GM19035 (cell line): ENCODE measurements around the gene IDE.
"Not testable (repeated sequence)": the region's sequence is repeated elsewhere in the genome, so short reads cannot be mapped to it uniquely, and the experiment has no call there.

Source experiments
- ATAC-seq: cut with Tn5 transposase; IDR thresholded peaks from one replicate; pipeline ENCODE4 v1.9.1; 2021; ENCODE audit not compliant: unreplicated experiment

Gene IDE

DNA sequence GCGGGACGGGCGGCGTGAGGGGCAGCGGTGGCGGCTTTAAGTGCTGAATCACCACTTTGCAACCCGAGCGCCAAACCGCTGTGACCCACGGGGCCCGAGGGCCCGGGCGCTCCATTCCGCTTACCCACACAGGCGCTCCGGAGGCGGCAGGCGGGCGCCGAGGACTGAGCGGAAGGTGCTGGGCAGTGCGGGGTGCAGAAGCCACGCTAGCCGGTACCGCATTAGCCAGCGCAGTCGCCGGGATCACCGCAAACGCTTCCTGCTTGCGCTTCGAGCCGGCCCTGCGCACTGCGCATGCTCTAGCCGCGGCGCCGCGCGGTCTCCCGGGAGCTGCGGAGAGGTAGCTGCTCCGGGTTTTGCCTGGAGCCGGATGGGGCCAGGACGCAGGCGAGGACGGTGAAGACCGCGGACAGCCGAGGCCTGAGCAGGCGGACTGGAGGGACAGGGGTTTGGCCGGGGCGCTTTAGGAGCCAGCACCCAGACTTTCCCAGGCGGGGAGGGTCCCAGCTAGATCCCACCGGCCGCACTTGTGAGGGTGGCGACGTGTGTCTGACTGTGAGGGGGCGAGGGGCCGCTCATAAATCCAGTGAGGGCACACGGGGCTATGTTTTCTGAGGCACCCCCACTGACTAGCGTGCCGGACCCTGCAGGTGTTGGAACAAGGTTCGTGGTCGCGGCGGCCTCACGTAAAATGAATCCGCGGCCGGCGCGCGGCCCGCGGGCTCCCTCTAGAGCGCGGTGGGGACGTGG lies at the start of gene IDE:
IDE (minus strand) TSS at position 296 of the 750 bp plus-strand sequence; CDS start at position 222, 74 bp downstream.
- peak; percentile 68 for ATAC-seq

DNA sequence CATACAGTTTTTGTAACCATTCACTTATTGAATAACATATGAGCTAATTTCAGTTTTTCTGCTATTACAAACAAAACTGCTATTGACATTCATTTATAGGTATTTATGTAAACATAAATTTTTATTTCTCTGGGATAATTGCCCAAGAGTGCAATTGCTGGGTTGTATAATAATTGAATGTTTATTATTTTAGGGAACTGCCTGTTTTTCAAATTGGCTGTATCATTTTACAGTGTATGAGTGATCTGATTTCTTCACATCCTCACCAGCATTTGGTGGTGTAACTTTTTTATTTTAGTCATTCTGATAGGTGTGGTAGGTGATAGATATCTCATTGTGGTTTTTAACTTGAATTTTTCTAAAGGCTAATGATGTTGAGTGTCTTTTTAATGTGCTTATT lies 45.5 kb upstream of the IDE start:
- no peak for ATAC-seq

DNA sequence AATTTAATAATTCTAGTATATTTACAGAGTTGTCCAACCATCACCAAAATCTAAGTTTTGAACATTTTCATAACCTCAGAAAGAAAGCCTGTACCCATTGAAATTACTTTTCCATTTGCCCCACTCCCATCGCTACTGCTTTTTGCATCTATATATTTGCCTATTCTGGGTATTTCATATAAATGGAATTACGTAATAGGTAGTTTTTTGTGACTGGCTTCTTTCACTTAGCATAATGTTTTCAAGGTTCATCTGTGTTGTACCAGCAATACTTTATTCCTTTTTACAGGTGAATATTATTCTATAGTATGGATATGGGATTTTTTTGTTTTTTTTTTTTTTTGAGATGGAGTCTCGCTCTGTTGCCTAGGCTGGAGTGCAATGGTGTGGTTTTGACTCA lies 41.6 kb upstream of the IDE start:
- ATAC-seq = no peak

DNA sequence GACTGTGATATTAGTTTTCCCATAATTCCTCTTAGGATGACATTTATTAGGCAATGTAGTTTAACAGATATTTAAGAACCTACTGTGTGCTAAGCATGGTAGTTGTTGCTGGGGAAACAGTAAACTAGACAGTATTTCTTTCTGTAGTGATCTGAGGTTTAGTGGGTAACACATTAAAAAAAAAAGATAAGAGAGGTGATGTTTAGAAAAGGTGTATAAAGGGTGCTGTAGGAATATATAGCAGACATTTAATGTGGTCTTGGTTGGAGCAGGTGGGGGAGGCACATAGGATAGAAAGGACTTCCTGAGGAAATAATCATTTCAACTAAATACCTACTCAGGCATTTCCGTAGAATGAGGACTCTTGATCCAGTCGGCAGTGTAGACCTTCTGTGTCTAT lies 30.9 kb upstream of the IDE start:
- no peak for ATAC-seq

DNA sequence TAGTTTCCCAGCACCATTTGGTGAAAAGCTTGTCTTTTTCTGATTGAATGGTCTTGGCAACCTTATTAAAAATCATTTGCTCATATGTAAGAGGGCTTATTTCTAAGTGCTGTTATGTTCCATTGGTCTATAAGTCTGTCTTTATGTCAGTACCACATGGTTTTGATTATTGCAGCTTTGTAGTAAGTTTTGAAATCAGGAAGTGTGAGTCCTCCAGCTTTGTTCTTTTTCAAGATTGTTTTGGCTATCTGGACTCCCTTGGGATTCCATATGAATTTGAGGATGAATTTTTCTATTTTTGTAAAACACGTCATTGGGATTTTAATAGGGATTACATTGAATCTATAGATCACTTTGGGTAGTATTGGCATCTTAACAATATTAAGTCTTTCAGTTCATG lies 24.4 kb upstream of the IDE start:
- no peak for ATAC-seq

DNA sequence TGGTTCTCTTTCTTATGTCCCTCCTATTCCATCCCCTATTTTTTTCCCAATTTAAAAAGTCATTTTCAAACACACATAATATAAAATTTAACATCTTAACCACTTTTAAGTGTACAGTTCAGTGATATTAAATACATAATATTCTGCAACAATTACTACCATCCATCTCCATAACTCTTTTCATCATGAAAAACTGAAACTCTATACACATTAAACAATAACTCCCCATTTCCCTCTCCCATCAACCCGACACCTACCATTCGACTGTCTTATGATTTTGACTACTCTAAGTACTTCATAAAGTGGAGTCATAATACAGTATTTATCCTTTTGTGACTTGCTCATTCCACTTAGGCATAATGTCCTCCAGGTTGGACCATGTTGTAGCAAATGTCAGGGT lies 21.6 kb upstream of the IDE start:
- ATAC-seq = no peak

DNA sequence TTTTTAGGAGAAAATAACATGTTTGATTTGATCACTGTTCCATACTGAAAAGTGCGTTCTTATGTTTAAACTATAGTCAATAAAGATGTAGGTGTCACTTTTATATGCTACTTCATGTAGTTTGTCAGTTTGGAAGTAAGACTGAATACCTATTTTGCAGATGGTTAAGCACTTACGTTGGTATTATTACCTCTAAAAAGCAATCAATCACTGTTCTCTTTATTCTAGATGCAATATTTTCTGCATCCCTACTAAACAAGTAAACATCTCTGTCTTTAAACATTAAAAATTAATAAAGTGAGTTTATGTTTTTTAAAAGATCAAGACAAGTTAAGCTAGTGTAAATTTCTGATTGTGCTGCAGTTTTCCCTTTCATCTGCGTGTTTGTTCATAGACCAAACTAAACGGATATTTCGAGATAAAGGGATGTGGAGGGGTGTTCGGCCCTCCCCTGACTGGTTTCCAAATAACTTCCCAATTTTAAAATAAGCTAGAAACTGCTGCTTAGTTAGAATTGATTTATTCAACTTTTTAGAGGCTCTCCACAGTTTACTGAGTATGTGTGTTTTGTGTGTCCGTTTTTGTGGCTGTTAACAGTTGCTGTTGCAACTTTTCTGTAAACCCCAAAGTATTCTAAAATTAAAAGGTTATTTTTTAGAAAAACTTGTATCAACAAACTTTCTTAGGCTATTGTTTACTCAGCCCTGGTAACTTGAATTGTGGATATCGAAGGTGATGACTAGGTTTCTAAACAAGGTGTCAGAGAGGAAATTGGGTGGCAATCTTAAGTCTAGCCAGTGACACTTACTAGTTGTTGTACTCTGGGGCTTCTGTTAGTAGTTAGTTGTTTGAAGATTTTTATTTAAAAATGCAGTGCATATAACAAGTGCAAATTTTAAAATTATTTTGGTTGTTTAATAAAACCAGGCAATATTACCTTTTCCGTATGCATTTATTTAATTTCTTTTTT lies 20.0 kb upstream of the IDE start:
- ATAC-seq = no peak

DNA sequence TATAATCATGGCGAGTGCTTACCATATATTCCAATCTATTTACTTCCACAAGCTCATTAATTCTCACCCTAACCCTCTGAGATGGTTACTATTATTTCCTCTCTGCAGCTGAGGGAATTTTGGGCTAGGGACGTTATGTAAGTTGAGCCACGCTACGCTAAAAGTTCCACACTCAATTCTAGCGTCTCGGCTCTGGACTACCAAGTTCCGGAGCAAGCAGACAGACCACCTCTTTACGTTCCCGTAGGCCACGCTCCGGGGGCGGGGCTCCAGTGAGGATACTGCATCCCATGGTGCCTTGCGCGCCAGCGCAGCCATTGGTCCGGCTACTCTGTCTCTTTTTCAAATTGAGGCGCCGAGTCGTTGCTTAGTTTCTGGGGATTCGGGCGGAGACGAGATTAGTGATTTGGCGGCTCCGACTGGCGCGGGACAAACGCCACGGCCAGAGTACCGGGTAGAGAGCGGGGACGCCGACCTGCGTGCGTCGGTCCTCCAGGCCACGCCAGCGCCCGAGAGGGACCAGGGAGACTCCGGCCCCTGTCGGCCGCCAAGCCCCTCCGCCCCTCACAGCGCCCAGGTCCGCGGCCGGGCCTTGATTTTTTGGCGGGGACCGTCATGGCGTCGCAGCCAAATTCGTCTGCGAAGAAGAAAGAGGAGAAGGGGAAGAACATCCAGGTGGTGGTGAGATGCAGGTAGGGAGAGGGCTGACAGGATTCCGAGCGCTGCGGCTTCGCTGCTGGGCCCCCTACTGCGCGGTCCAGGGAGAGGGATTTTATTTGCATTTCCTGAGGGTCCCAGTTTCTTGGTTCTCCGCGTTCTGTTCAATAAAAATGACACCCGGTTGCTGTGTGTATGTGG lies 19.1 kb upstream of the IDE start, which contains the start of gene KIF11:
KIF11 (plus strand) TSS at position 370 of the 858 bp plus-strand sequence; CDS start at position 616, 246 bp downstream.
- ATAC-seq = peak; percentile 71

DNA sequence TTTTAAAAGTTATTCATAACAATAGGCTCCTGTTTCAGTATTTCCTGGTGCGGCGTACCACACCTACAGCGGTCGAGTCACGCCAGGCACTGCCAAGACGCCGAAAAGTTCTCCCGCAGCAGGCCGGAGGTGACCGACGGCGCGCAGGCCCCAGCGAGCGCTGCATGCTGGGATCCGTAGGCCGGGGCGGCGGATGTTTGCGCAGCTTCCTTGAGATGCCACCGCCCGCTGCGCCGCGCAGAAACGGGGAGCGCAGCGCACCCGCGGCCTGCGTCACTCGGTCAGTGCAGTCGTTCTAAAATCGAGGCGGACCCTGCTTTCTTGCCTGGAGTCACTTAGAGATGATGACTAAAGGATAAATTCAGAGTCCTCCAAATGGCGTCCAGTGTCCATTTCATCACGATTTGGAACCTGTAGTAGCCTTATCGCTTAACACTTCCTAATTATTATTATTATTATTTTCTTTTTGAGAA lies 17.7 kb upstream of the IDE start:
- peak; percentile 71 for ATAC-seq

DNA sequence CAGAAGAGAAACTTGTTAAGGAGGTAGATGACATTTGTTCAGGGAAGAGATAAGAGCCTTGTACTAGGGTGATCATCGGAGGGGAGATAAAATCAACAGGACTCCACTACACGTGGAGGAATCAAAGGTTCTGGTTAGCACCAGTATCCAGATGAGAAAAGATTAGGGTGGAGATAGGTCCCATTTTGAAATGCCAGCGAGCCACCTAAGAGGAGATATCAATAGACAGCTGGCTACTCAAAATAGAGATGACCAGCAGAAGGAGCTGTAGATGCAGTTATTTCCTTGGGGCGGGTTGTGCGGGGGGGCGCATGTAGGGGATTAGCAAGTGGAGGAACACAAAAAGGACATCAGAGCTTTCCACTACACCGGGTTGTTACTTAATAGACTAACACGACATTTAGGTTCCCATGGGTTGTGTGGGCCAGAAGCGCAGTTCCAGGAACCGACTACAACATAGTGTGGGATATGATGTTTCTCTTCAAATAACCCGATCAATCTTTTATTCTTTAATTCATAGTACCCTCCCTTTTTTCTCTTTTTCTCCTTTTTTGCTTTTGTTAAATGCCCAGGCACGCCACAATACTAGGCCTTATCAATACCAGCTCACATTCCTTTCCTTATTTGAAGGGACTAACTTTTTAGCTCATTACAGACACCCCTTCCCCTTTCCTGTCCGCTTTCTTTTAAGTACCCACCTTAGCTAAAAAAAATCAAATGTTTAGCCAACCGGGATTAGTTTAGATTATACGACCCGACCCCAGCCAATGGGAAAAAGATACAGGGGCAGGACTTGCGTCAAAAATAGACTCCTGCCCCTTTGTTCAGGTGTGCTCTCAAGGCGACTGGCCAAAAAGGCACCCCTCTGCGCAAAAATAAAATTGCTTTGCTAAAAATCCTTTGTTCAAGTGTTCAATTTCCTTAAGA lies 17.0 kb upstream of the IDE start:
- ATAC-seq = peak; percentile 10

DNA sequence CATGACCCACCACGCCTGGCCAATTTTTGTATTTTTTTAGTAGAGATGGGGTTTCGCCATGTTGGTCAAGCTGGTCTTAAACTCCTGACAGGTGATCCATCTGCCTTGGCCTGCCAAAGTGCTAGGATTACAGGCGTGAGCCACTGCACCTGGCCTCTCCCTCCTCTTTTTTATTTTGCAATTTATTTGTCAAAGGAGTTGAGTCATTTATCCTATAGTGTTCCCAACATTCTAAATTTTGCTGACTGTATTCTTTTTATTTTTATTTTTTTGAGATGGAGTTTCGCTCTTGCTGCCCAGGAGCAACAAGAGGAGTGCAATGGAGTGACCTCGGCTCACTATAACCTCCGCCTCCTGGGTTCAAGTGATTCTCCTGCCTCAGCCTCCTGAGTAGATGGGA lies 8.5 kb upstream of the IDE start:
- ATAC-seq = not testable (repeated sequence)

DNA sequence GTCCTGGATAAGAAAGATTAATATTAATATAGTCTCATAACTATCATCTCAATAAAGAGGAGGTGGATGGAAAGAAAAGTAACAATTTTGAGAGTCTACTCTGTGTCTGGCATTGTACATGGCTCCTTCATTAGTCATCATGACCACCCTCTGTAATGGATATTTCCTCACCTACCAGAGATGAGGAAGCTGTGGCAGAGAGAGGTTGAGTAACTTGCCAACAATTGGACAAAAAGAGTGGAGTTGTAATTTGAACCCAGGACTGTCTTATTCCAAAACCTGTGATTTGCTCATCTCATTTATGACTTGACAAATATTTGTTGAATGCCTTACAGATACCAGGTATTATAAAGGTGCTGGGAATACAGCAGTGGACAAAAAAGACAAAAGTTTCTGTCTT lies 2.1 kb upstream of the IDE start:
- no peak for ATAC-seq

DNA sequence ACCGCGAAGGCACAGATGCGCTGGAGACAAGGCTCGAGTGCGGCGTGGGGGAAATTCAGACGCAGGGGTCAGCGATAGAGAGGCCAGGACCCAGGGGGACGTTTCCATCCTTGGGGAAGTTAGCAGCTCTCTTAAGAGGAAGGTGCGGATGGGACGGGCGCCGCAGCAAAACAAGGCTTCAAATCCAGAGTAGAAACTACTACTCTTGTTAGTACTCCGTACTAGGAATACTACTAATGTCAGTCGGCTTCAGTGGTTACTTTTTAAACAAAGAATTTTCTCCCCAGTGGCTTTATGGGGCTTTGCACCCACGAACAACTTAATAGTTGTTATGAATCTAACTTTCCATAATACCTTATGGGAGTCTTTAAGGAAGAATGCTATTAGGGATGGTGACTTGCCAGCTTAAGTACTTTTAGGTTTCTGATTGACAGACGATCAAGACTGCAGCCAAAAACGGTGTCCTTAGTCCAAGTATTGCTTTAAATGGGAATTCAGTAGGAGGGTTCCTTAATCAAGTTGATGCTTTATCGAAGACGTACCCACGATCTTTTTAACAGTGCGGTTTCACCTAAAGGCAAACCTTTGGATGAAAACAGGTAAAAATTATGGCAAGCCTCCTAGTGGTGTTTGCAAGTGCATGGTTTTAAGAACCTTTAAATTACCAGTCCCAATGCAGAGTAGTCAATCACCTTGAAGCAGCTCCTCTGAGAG lies 812 bp upstream of the IDE start:
- ATAC-seq = peak; percentile 23

DNA sequence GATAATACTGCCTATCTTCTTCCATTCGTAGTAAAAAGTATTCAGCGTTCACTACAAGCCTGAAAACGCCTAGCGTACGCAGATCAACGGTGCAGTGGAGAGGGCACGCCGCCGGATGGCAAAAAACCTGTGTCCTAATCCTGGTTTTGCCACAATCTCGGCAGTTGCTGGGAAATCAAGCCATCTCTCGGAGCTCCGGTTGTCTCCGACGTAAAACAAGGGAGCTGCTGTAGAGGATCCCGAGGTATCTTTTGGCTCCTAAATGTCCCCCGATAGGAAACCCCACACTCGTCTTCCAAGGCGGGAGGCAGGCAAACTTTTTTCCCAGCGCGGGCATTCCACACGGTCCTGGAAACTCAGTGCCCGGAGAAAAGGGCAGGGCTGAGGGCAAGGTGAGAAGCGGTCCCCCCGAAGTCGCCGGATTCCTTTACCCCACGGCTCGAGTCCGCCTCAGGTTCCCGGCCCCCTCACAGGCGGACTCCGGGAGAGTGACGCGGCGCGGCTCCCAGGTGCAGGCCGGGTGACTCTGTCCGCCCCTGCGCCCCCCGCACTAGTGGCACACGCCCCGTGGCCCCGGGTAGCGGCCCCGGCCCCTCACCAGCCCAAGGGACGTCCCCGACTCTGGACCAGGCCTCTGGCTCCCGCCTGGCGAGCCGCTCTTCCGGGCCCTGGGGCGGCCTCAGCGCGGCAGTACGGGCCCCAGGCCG lies 649 bp downstream of the IDE start:
- ATAC-seq = no peak

DNA sequence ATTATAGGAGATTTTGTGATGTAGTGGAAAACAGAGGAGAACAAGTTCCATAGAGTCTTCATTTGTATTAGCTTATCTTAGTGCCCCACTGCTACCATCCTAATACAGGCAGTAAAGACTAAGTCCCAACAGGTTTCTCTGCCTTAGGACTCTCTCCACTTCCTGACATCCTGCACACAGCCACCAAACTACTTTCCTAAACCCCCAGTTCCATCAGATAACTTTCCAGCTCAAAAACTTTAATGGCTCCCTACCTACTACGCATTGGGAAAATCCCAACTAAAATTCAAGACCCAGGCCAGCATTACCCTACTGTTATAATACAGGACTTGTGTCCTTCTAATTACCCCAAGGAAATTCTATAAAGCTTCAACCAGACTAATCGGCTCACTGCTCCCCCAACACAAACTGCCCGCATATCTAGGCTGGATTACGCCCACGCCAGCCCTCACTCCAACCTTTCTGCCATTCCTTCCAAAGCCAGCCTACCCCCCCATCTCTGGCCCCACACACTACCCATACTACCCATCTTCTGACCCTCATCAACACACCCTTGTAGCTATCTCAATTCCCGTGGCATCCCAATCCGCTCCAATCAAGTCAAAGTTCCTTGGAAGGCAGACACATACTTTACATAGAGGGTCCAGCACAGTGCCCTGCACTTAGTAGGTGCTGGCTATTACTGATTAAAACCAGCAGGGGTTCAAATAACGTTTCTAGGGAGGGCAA lies 1.4 kb downstream of the IDE start:
- ATAC-seq = no peak

DNA sequence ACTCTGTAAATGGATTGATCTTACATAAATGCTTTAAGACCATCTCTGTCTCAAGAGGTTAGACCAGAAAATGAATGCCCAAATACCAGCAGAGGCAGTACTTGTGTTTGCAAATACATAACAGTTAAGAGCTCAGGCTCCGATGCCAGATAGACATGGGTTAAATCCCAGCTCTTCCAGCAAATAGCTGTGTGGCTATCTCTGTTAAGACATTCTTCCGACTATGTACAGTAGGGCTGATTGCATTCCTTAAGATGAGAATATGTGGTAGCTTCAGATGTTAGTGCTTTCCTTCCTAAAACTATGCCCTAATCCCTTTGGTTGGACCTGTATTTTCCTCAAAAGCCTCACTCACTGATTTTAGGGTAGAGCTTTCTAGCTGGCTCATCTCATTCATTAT lies 2.2 kb downstream of the IDE start:
- no peak for ATAC-seq

DNA sequence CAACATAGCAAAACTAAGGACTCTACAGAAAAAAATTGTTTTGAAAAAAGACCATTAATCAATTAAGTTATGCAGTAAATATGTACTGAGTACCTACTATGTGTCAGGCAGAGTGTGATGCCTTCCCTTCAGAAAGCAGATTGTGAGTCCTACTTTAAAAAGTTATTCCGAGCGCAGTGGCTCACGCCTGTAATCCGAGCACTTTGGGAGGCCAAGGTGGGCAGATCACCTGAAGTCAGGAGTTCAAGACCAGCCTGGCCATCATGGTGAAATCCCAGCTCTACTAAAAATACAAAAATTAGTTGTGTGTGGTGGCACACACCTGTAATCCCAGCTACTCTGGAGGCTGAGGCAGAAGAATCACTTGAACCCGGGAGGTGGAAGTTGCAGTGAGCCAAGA lies 4.2 kb downstream of the IDE start:
- ATAC-seq = not testable (repeated sequence)

DNA sequence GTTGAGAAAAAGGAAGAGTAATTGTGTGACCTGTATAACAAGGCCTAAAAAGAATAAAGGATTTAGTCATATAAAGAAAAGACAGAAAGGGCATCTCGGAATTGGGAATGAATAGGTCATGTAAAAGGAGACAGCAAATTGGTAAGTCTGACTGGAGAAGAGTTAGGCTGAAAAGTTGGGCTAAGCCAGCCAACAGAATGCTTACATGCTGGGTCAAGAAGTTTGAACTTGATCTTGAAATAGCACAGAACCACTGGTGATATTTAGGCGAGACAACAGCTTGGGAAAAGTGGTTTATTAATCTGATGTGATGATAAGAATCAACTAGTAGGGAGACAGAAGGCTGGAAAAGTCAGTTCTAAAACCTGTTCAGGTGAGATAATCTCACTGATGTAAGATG lies 4.8 kb downstream of the IDE start:
- ATAC-seq = no peak
